HUES6 (cell line): Measurements from ENCODE around the gene GPR179.
A peak's percentile ranks its signal among the peaks of the same experiment; 100 is the strongest.

Experiments used
- H3K27ac ChIP-seq: 2 replicates; pipeline ENCODE4 v1.7.0; 2013; ENCODE audit warnings: low read depth, mild to moderate bottlenecking, low read length, inconsistent platforms
- H3K27me3 ChIP-seq: 2 replicates; pipeline ENCODE4 v1.6.1; 2013; ENCODE audit warnings: low read length; ENCODE audit not compliant: control insufficient read depth, insufficient read depth
- H3K36me3 ChIP-seq: 2 replicates; pipeline ENCODE4 v1.6.1; 2013; ENCODE audit warnings: low read length; ENCODE audit not compliant: control insufficient read depth, insufficient read depth
- H3K4me1 ChIP-seq: 2 replicates; pipeline ENCODE4 v1.6.1; 2013; ENCODE audit warnings: low read length; ENCODE audit not compliant: control insufficient read depth, insufficient read depth
- H3K4me3 ChIP-seq: 2 replicates; pipeline ENCODE4 v1.5.1; 2013; ENCODE audit warnings: low read depth, low read length
- H3K9ac ChIP-seq: one replicate; pipeline ENCODE4 v1.6.1; 2013; ENCODE audit warnings: mild to moderate bottlenecking, low read length
- H3K9me3 ChIP-seq: 2 replicates; pipeline ENCODE4 v1.6.1; 2013; ENCODE audit warnings: low read depth, low read length; ENCODE audit not compliant: control insufficient read depth, insufficient read depth

GPR179 gene

DNA sequence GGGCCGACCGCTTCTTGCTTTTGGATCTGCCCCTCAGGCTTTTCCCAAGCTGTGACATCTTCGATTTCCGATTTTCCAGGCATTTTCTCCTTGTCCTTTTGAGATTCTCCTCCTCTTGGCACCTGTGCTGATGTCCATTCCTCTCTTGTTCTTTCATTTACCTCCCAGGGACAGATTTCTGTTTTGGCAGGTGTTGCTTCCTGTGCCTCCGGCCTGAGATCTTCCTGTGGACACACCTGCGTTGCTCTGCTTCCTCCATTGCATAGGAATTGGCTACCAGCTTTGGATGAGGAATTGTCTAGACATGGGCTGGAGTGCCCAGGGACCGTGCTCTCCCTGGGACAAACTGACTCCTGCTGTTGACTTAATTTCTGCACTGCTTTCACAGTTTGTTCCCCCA, 15.1 kb downstream of the GPR179 start:
- H3K4me3 ChIP-seq, result no peak overlapping the region
- peaks cover 7% of the 10 kb centered on the region for H3K36me3 ChIP-seq
- no peak overlapping the region for H3K9ac ChIP-seq
- H3K4me1 ChIP-seq, result peaks cover 21% of the 10 kb centered on the region
- H3K9me3 ChIP-seq, result no peaks in the 10 kb centered on the region
- H3K27me3 ChIP-seq, result no peaks in the 10 kb centered on the region
- no peak overlapping the region for H3K27ac ChIP-seq

DNA sequence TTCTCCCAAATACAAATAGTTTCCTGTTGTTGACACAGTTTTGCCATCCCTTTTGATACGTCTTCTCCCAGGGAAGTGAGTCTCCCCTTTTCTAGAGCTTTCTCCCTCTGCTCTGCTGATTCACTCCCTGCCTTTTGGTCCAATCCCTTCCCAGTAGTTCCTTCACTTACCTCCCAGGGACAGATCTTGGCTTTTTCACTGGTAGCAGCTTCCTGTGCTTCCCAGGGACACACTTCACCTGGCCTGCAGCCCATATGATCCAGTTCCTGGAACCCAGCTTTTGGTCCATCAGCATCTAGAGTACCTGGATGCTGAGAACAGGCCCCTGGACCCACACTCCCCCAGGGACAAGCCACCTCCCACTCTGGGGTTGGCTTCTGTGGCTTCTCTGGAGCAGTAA, 15.8 kb downstream of the GPR179 start:
- H3K4me3 ChIP-seq, result no peak overlapping the region
- H3K4me1 ChIP-seq, result peaks cover 21% of the 10 kb centered on the region
- H3K27ac ChIP-seq, result no peak overlapping the region
- no peaks in the 10 kb centered on the region for H3K9me3 ChIP-seq
- H3K36me3 ChIP-seq, result peaks cover 13% of the 10 kb centered on the region
- no peak overlapping the region for H3K9ac ChIP-seq
- H3K27me3 ChIP-seq, result no peaks in the 10 kb centered on the region

DNA sequence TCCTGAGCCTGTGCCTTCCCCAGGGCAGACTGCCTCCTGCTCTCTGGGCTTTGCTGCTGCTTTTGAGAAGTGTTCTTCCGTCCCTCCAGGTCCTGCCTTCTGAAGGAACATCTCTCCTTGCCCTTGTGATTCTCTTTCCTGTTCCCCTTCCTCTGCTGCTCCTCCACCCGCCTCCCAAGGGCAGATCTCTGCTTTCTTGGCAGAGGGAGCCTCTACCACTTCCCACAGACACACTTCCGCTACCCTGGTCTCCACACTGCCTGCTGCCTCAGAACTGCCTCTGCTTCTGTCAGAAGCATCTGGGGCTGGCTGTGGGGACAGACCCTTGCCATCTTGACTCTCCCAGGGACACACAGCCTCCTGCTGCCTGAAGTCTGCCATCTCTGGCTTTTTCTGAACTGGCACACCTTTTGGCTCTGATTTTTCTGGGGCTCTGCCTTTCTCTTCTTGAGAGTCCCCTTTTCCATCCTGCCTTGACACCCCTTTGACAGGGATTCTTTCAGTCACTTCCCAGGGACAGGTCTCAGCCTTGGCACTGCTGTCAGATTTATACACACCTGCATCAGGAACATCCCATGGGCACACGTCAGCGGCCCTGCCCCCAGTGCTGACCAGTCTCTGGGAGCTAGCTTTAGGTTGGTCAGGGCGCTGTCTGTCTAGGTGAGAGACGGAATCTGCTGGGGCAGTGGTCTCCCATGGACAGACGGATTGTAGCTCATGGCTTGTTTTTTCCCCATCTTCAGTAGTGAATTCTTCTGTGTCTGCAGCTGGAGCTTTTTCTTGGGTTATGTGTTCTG, 16.6 kb downstream of the GPR179 start:
- no peak overlapping the region for H3K4me3 ChIP-seq
- peaks cover 20% of the 10 kb centered on the region for H3K36me3 ChIP-seq
- peaks cover 21% of the 10 kb centered on the region for H3K4me1 ChIP-seq
- no peaks in the 10 kb centered on the region for H3K27me3 ChIP-seq
- no peak overlapping the region for H3K27ac ChIP-seq
- no peaks in the 10 kb centered on the region for H3K9me3 ChIP-seq
- no peak overlapping the region for H3K9ac ChIP-seq

DNA sequence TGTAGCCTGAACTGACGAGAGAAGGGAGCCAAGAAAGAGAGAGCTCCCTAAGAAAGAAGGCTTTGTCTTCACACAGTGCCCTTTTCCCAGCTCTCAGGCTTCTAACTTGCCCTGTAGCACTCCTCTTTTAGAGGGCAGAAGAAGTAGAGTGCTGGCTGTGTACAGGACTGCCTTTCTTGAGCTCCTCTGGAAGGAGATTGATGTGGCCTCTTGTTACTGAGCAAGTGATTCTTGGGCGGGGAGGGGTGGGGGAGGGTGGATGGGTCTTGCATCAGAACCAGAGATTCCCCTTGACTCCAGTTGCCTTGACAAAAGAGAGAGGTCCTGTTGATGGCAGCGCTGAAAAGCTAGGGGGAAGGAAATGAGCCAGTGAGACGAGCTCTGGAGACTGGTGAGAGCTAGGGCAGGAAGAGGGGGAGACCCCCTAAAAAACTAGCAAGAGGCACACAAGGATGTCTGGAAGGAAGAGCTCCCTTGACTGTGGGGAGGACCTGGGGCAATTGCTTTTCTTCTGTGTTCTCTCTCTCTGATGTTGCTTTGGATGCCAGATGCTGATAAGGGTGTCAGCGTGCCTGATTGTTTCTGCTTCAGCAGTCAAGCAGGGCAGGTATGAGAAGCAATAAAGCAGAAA, 18.4 kb downstream of the GPR179 start:
- Histone ChIP-seq H3K4me1 (peaks cover 21% of the 10 kb centered on the region), H3K27me3 (no peaks in the 10 kb centered on the region), H3K27ac (peak overlapping the region; percentile 61; the same call in 1 of the 2 replicates), H3K4me3 (no peak overlapping the region), H3K9ac (peak overlapping the region; percentile 49), H3K9me3 (no peaks in the 10 kb centered on the region), H3K36me3 (peaks cover 30% of the 10 kb centered on the region)

DNA sequence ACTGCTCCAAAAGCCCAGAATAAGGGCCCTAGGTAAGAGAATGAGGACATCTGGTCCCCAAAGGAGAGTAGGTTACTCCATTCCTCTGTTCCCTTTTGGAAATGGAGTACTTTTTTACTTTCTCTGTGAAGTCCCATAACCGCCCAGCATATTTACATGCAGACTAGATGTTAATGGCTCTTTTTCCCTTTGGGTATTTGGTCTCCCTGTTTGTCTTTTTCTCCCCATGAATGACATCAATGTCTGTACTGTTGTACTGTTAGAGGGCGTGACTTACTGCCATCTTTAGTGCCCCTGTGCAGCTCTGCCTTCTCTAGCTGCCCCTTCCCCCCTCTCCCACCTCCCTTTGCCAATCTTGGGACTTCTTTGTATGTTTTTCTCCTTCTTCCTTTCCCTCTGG, 19.0 kb downstream of the GPR179 start:
- no peaks in the 10 kb centered on the region for H3K9me3 ChIP-seq
- no peaks in the 10 kb centered on the region for H3K27me3 ChIP-seq
- H3K4me1 ChIP-seq, result peaks cover 21% of the 10 kb centered on the region
- 0 out of 2 replicates have a peak overlapping the region, but pooled peaks have one; percentile 61 for H3K27ac ChIP-seq
- no peak overlapping the region for H3K4me3 ChIP-seq
- peak overlapping the region; percentile 31 for H3K9ac ChIP-seq
- H3K36me3 ChIP-seq, result peaks cover 34% of the 10 kb centered on the region

DNA sequence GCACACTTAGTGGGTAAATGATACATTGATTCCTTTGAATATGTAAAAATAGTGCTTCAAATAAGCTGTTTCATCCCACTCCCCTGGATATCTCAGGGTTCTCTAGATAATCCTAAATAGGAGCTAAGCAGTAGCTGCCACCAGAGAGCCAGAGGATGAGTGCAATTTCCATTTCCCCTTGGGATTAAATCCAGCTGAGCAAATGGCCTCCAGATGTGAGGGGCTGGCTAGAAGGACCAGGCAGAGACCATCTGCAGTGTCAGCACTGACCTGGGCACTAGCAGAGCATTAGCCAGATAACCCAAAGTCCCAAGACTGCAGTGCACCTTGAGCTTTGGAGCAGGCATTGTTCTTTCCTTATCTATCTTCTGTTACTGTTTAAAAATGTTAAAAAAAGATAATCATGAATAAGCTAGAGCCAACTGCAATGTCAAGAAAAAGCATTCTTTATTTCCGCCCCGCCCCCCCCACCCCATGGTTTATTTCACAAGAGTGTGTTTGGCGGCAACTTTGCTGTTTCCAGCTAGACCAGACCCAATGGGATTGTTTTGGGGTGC, 19.5 kb downstream of the GPR179 start:
- Histone ChIP-seq H3K4me1 (peaks cover 21% of the 10 kb centered on the region), H3K36me3 (peaks cover 38% of the 10 kb centered on the region), H3K27me3 (no peaks in the 10 kb centered on the region), H3K27ac (no peak overlapping the region), H3K9ac (no peak overlapping the region), H3K9me3 (no peaks in the 10 kb centered on the region), H3K4me3 (no peak overlapping the region)

DNA sequence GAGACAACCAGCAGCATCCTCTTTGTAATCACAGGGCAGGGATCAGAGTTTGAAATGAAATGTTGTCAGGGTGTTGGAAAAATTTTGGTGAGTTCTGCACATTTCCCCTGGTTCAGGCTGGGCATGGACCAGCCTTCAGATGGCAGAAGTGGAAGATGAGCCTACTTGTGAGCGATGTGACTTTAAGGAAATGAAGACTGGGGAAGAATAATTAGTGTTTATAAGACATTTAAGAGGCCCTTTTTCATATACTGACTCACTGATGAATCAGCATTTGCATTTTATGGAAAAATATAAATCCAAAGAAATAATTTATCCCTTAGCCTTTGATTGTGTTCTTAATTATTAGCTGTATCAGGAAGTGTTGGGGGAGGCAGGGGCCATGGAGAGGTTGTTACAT, 20.9 kb downstream of the GPR179 start:
- peaks cover 38% of the 10 kb centered on the region for H3K36me3 ChIP-seq
- no peak overlapping the region for H3K27ac ChIP-seq
- no peaks in the 10 kb centered on the region for H3K27me3 ChIP-seq
- H3K9ac ChIP-seq, result no peak overlapping the region
- peaks cover 21% of the 10 kb centered on the region for H3K4me1 ChIP-seq
- no peak overlapping the region for H3K4me3 ChIP-seq
- no peaks in the 10 kb centered on the region for H3K9me3 ChIP-seq

DNA sequence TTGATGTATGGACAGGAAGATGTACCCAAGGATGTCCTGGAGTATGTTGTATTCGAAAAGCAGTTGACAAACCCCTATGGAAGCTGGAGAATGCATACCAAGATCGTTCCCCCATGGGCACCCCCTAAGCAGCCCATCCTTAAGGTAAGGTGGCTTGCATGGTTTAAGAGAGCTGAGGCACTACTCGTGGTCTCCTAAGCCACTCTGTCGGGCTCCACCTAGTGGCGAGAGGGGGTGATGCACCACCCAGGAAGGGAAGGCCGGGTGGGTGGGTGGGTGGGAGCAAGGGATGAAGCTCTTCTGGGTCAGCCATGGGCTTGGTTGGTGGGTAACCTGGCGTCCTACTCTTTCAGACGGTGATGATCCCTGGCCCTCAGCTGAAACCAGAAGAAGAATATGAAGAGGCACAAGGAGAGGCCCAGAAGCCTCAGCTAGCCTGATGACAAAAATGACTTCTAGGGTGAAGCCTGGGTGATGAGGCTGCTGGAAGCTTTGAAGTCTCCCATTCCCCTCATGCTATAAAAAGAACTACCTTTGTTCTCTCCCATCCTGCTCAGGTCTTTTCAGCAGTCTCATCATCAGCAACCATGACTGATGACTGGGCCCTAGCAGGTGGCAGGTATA, 21.5 kb downstream of the GPR179 start:
- Histone ChIP-seq H3K27ac (no peak overlapping the region), H3K36me3 (peaks cover 38% of the 10 kb centered on the region)

DNA sequence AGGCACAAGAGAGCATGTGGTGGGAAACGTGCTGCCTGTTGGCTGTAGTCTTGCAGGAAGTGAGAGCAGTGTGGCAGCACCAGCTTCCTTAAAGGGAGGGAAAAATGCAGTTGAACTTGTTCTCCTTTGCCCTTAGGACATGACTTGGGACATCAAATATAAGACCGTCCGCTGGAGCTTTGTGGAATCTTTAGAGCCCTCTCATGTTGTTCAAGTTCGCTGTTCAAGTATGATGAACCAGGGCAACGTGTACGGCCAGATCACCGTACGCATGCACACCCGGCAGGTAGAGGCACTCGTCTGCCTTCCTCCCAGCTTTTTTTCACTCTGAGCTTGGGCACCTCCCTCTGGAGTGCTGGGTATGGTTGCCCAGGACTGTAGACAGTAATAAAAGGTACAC, 23.3 kb downstream of the GPR179 start:
- Histone ChIP-seq H3K36me3 (peaks cover 42% of the 10 kb centered on the region), H3K9me3 (no peaks in the 10 kb centered on the region), H3K27ac (no peak overlapping the region)

More for the DNA sequence above, 21.5 kb downstream of the GPR179 start:
- Histone ChIP-seq H3K4me1 (peaks cover 21% of the 10 kb centered on the region), H3K27me3 (no peaks in the 10 kb centered on the region), H3K9ac (no peak overlapping the region), H3K4me3 (no peak overlapping the region), H3K9me3 (no peaks in the 10 kb centered on the region)

DNA sequence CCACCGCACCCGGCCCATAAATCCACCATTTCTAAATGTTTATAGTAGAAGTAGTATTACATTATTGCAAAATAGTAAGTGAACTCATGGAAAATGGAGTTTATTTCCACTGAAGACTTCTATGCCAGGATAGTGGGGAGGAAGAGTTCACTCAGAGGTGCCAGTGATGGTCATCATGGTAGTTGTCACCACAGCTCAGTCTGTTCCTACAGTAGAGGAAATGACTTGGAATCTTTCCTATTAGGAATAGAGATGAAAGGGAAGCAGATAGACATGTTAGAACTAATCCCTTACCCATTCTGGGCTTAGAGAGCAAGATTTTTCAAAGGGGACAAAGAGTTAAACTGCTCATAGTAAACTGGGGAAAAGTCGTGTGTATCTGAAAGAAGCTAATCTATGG, 26.7 kb downstream of the GPR179 start:
- Histone ChIP-seq H3K9me3 (no peaks in the 10 kb centered on the region), H3K27ac (no peak overlapping the region), H3K9ac (no peak overlapping the region), H3K4me1 (no peaks in the 10 kb centered on the region), H3K4me3 (no peak overlapping the region), H3K36me3 (peaks cover 30% of the 10 kb centered on the region), H3K27me3 (no peaks in the 10 kb centered on the region)

More for the DNA sequence above, 23.3 kb downstream of the GPR179 start:
- Histone ChIP-seq H3K4me1 (peaks cover 18% of the 10 kb centered on the region), H3K4me3 (no peak overlapping the region), H3K27me3 (no peaks in the 10 kb centered on the region), H3K9ac (no peak overlapping the region)

DNA sequence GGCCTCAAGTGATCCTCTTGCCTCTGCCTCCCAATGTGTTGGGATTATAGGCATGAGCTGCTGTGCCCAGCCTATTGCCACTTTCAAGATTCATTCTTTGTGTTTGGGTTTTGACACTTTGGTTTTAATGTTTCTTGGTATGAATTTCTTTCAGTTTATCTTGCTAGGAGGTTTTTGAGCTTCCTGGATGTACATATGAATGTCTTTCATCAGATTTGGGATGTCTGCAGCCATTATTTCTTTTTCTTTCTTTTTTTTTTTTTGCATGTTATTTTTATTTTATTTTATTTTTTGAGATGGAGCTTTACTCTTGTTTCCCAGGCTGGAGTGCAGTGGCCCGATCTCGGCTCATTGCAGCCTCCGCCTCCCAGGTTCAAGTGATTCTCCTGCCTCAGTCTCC, 28.3 kb downstream of the GPR179 start:
- Histone ChIP-seq H3K36me3 (peaks cover 26% of the 10 kb centered on the region), H3K27ac (no peak overlapping the region), H3K4me3 (no peak overlapping the region), H3K27me3 (no peaks in the 10 kb centered on the region), H3K9ac (no peak overlapping the region), H3K9me3 (no peaks in the 10 kb centered on the region), H3K4me1 (no peaks in the 10 kb centered on the region)
